NB4 (cell line): ENCODE data around the gene PHB1.

Experiments used
- MYC ChIP-seq: IDR thresholded peaks from 2 replicates; pipeline ENCODE4 v1.6.1; 2011; ENCODE audit warnings: low read depth, low read length
- POLR2A ChIP-seq: IDR thresholded peaks from 2 replicates; pipeline ENCODE4 v1.6.1; 2011; ENCODE audit warnings: mild to moderate bottlenecking; ENCODE audit not compliant: insufficient read length; ENCODE audit errors: extremely low read depth
- TF ChIP-seq, protein P1 (sequence below): IDR thresholded peaks from one replicate; pipeline ENCODE4 v1.5.1; 2012; ENCODE audit warnings: low read depth, low read length
- TF ChIP-seq, protein P2 (sequence below): IDR thresholded peaks from 2 replicates; pipeline ENCODE4 v1.6.1; 2011; ENCODE audit warnings: low read depth, low read length

DNA sequence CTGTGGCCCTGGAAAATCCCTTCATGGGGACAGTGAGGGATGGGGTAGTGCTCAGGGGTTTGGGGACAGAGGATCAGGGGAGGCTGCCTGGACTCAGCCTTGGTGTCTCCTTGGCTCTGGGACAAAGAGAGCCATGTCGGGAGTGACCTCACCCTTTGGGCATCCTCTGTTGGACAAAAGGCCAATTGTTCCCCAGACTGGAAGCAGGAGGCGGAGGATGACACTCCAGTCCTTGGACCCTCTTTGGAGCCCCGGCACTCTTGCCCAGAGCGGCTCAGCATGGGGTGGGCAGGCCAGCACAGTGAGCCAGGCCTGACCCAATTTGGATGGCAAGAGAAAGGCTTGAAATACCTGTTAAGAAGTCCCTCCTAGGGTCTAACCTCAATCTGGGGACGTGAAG, 39.4 kb upstream of the PHB1 start:
- TF ChIP-seq POLR2A (no peak), MYC (no peak)
- TF ChIP-seq, protein P1, sequence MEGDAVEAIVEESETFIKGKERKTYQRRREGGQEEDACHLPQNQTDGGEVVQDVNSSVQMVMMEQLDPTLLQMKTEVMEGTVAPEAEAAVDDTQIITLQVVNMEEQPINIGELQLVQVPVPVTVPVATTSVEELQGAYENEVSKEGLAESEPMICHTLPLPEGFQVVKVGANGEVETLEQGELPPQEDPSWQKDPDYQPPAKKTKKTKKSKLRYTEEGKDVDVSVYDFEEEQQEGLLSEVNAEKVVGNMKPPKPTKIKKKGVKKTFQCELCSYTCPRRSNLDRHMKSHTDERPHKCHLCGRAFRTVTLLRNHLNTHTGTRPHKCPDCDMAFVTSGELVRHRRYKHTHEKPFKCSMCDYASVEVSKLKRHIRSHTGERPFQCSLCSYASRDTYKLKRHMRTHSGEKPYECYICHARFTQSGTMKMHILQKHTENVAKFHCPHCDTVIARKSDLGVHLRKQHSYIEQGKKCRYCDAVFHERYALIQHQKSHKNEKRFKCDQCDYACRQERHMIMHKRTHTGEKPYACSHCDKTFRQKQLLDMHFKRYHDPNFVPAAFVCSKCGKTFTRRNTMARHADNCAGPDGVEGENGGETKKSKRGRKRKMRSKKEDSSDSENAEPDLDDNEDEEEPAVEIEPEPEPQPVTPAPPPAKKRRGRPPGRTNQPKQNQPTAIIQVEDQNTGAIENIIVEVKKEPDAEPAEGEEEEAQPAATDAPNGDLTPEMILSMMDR, result no peak
- TF ChIP-seq, protein P2, sequence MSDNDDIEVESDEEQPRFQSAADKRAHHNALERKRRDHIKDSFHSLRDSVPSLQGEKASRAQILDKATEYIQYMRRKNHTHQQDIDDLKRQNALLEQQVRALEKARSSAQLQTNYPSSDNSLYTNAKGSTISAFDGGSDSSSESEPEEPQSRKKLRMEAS, result no peak
